ENCODE measurements around the gene CDHR4. TPM values are rescaled to one million over a fixed set of nuclear protein-coding genes. Genes with fewer than 3 reads are reported as not detected.

CDHR4 gene
- total and polyA plus RNA-seq, 2 of the 8 experiments (the other 6 are each of a cell fraction or from before 2014, with no cell fraction given) = 0.50 to 0.60 TPM

GRCh38 chr3:49751501-49751900, 48.2 kb downstream of the CDHR4 start:
- H2BK15ac ChIP-seq (ENCODE audit: low read length) = no peak overlapping the region
- FAIRE-seq (no peak), DNase-seq (ENCODE audit: low read depth in 1 of 2, low spot score in 2 of 2) (no peak)
- H3K14ac ChIP-seq (ENCODE audit: insufficient read length) = no peak overlapping the region
- no peak overlapping the region for H2AK5ac ChIP-seq (ENCODE audit: low read depth, low read length)
- H4K20me1 ChIP-seq (replicated peaks in 1 of 2; ENCODE audit: control insufficient read depth in 1 of 2, insufficient read depth in 2 of 2, low read length in 2 of 2) = peaks cover 2 to 11% of the 10 kb centered on the region in 2 experiments
- H3K56ac ChIP-seq (replicated peaks; ENCODE audit: insufficient read length, low read depth, low read length) = no peak overlapping the region
- H2AFZ ChIP-seq (ENCODE audit: low read length) = no peak overlapping the region
- POLR2A ChIA-PET (ENCODE audit: partially characterized antibody) = no interaction called here
- H3K4me1 ChIP-seq (replicated peaks in 1 of 4; ENCODE audit: control insufficient read depth in 3 of 4, insufficient read depth in 4 of 4, low read length in 3 of 4) = no peaks in the 10 kb centered on the region
- no peaks in the 10 kb centered on the region for H3K23me2 ChIP-seq (ENCODE audit: low read depth, low read length)
- no peak overlapping the region for H4K5ac ChIP-seq (ENCODE audit: insufficient read length, low read depth, low read length)
- H3K9ac ChIP-seq (replicated peaks in 1 of 4; ENCODE audit: extremely low read depth in 1 of 4, low read depth in 3 of 4, low read length in 3 of 4) = no peak overlapping the region
- 0 out of 2 replicates have a peak, but pooled peaks cover 4% of the 10 kb centered on the region for H3K79me1 ChIP-seq (ENCODE audit: low read depth, low read length)
- no peak overlapping the region for H4K8ac ChIP-seq (ENCODE audit: extremely low read depth, insufficient read depth, low read length)
- no peak overlapping the region for H3K4me3 ChIP-seq (ENCODE audit: extremely low read depth in 1 of 4, insufficient read depth in 2 of 4, low read depth in 3 of 4, low read length in 4 of 4)
- no peak overlapping the region for H3K18ac ChIP-seq (ENCODE audit: extremely low read depth, low read length)
- no peaks in the 10 kb centered on the region for H3K27me3 ChIP-seq (replicated peaks in 1 of 4; ENCODE audit: control insufficient read depth in 3 of 4, extremely low read depth in 1 of 4, insufficient read depth in 3 of 4, low read length in 3 of 4)
- no peak overlapping the region for H3K23ac ChIP-seq (ENCODE audit: insufficient read length)
- no peak overlapping the region for H3K4me2 ChIP-seq (ENCODE audit: insufficient read depth in 1 of 2, low read depth in 2 of 2, low read length in 2 of 2)
- H3K36me3 ChIP-seq (ENCODE audit: control insufficient read depth in 2 of 4, insufficient read depth in 4 of 4, low read length in 3 of 4) = peaks cover 0 to 6% (median 3%) of the 10 kb centered on the region in 4 experiments; a peak in 4 of 8 replicates
- no peak overlapping the region for H4K91ac ChIP-seq (replicated peaks; ENCODE audit: insufficient read length, low read length)
- no peak overlapping the region for H3K27ac ChIP-seq (ENCODE audit: low read depth, low read length)
- no peak overlapping the region for H2BK120ac ChIP-seq (replicated peaks; ENCODE audit: low read depth, low read length)
- H3K4ac ChIP-seq (replicated peaks; ENCODE audit: insufficient read length, low read depth, low read length) = no peak overlapping the region
- H3K9me3 ChIP-seq (ENCODE audit: insufficient read depth in 2 of 2, low read depth in 1 of 2, low read length in 1 of 2) = no peaks in the 10 kb centered on the region
- WGBS, 2 experiments (ENCODE audit: extremely low coverage in 1 of 2, insufficient coverage in 1 of 2, insufficient read length in 1 of 2, insufficient replicate concordance in 2 of 2, low coverage in 1 of 2, low lambda C conversion rate in 2 of 2, missing lambda C conversion rate in 1 of 2) = 96% methylated on average over 4 of the region's 4 CpGs; no CpG with 5 or more reads in 1 of the 2 experiments
- no peak overlapping the region for H2BK5ac ChIP-seq (ENCODE audit: low read depth, low read length)
- H2BK12ac ChIP-seq (ENCODE audit: low read depth, low read length) = no peak overlapping the region
- no peak overlapping the region for H2BK20ac ChIP-seq (ENCODE audit: low read length)
- CTCF ChIA-PET (ENCODE audit: partially characterized antibody) = interaction anchor here (1.9 kb wide), 1 partner anchor 160 kb away, joined by 3 read pairs; no protein-coding TSS in a partner anchor
- H3K79me2 ChIP-seq (ENCODE audit: control insufficient read depth in 1 of 2, insufficient read depth in 2 of 2, low read length in 2 of 2) = peaks cover 0 to 39% of the 10 kb centered on the region in 2 experiments; a peak in 3 of 4 replicates
- TF ChIP-seq CEBPB (IDR thresholded peaks at IDR 0.05; ENCODE audit: low read depth, low read length) (no peak), CBX5 (IDR thresholded peaks at IDR 0.05; ENCODE audit: low read depth, low read length) (no peak), POU5F1 (IDR thresholded peaks at IDR 0.05; ENCODE audit: low read depth, low read length) (no peak), TAF1 (IDR thresholded peaks at IDR 0.05; ENCODE audit: low read depth, low read length) (no peak), JUN (IDR thresholded peaks at IDR 0.05; ENCODE audit: low read depth, low read length) (no peak), RBBP5 (IDR thresholded peaks at IDR 0.05; ENCODE audit: borderline replicate concordance, low read depth, low read length) (no peak), JUND (IDR thresholded peaks at IDR 0.05; ENCODE audit: low read length) (no peak), SP2 (IDR thresholded peaks at IDR 0.05; ENCODE audit: low read length) (no peak), MAFK (IDR thresholded peaks at IDR 0.05; ENCODE audit: low read depth, low read length) (no peak), EP300 (IDR thresholded peaks at IDR 0.05; ENCODE audit: borderline replicate concordance in 1 of 2, low read depth in 2 of 2, low read length in 2 of 2) (no peak), TEAD4 (IDR thresholded peaks at IDR 0.05; ENCODE audit: low read depth, low read length) (no peak), SIN3A (conservative IDR thresholded peaks at IDR 0.05 in 1 of 2, IDR thresholded peaks at IDR 0.05 in 1 of 2; ENCODE audit: low read depth in 1 of 2, low read length in 2 of 2) (no peak), CTBP2 (IDR thresholded peaks at IDR 0.05; ENCODE audit: borderline replicate concordance, insufficient read depth, insufficient read length, low read length) (no peak), NANOG (IDR thresholded peaks at IDR 0.05; ENCODE audit: insufficient read depth, low read depth, low read length, poor library complexity, severe bottlenecking) (no peak)
